H9 (cell line): ENCODE data around the gene KAT2B. TPM values are rescaled to one million over a fixed set of nuclear protein-coding genes. Genes with fewer than 3 reads are reported as not detected.

ENCODE experiments used
- DNase-seq: peaks from one replicate; pipeline ENCODE4 v3.0.0-alpha.2; 2017
- H2AFZ ChIP-seq: one replicate; pipeline ENCODE4 v1.6.1; 2013; ENCODE audit warnings: mild to moderate bottlenecking, low read length, control low read depth, moderate library complexity
- H2AK5ac ChIP-seq: 2 replicates; pipeline ENCODE4 v1.6.1; 2013; ENCODE audit warnings: low read length, control low read depth, mixed read lengths; ENCODE audit not compliant: insufficient read length
- H2BK120ac ChIP-seq: one replicate; pipeline ENCODE4 v1.6.1; 2013; ENCODE audit warnings: low read depth, mild to moderate bottlenecking, low read length, control low read depth, inconsistent platforms; ENCODE audit not compliant: poor library complexity, severe bottlenecking
- H2BK12ac ChIP-seq: 2 replicates; pipeline ENCODE4 v1.6.1; 2013; ENCODE audit warnings: low read length, control low read depth, mixed read lengths, low read depth; ENCODE audit not compliant: insufficient read length
- H2BK15ac ChIP-seq: 2 replicates; pipeline ENCODE4 v1.6.1; 2013; ENCODE audit warnings: low read depth, low read length, control low read depth
- H2BK20ac ChIP-seq: one replicate; pipeline ENCODE4 v1.6.1; 2013; ENCODE audit warnings: low read depth, mild to moderate bottlenecking, low read length, control low read depth, inconsistent platforms; ENCODE audit not compliant: poor library complexity, severe bottlenecking
- H2BK5ac ChIP-seq: 2 replicates; pipeline ENCODE4 v1.6.1; 2013; ENCODE audit warnings: low read length, control low read depth, mixed read lengths; ENCODE audit not compliant: insufficient read length
- H3K14ac ChIP-seq: 2 replicates; pipeline ENCODE4 v1.6.1; 2013; ENCODE audit warnings: low read length, control low read depth; ENCODE audit not compliant: insufficient read depth
- H3K18ac ChIP-seq: 2 replicates; pipeline ENCODE4 v1.6.1; 2013; ENCODE audit warnings: low read depth, mild to moderate bottlenecking, mixed read lengths, low read length, control low read depth; ENCODE audit not compliant: insufficient read length
- H3K23ac ChIP-seq: 2 replicates; pipeline ENCODE4 v1.6.1; 2013; ENCODE audit warnings: low read length, control low read depth, mixed read lengths, low read depth; ENCODE audit not compliant: insufficient read length
- H3K23me2 ChIP-seq: 2 replicates; pipeline ENCODE4 v1.6.1; 2013; ENCODE audit warnings: low read depth, mild to moderate bottlenecking, mixed read lengths, low read length, control low read depth; ENCODE audit not compliant: insufficient read length, poor library complexity, severe bottlenecking
- H3K27ac ChIP-seq: 2 replicates; pipeline ENCODE4 v1.5.1; 2013; ENCODE audit warnings: low read length, control low read depth, mixed read lengths, low read depth; ENCODE audit not compliant: insufficient read length
- H3K27me3 ChIP-seq: 2 replicates; pipeline ENCODE4 v1.6.1; 2013; ENCODE audit warnings: low read length, control low read depth, inconsistent platforms; ENCODE audit not compliant: insufficient read depth
- H3K4ac ChIP-seq: 2 replicates; pipeline ENCODE4 v1.6.1; 2013; ENCODE audit warnings: low read depth, mild to moderate bottlenecking, control low read depth, inconsistent platforms, low read length, moderate library complexity
- H3K4me1 ChIP-seq: 2 replicates; pipeline ENCODE4 v1.6.1; 2013; ENCODE audit warnings: low read length, control low read depth, inconsistent platforms; ENCODE audit not compliant: insufficient read depth
- H3K4me2 ChIP-seq: 2 replicates; pipeline ENCODE4 v1.6.1; 2013; ENCODE audit warnings: low read length, control low read depth, mixed read lengths; ENCODE audit not compliant: insufficient read length, insufficient read depth
- H3K56ac ChIP-seq: 2 replicates; pipeline ENCODE4 v1.6.1; 2013; ENCODE audit warnings: low read depth, mild to moderate bottlenecking, mixed read lengths, low read length, control low read depth; ENCODE audit not compliant: insufficient read length
- H3K79me1 ChIP-seq: 2 replicates; pipeline ENCODE4 v1.6.1; 2013; ENCODE audit warnings: low read depth, mild to moderate bottlenecking, moderate library complexity, low read length, control low read depth, inconsistent platforms; ENCODE audit not compliant: insufficient read depth, poor library complexity, severe bottlenecking
- H3K79me2 ChIP-seq: 2 replicates; pipeline ENCODE4 v1.6.1; 2013; ENCODE audit warnings: low read length, control low read depth, inconsistent platforms; ENCODE audit not compliant: insufficient read depth
- H3K9ac ChIP-seq: 2 replicates; pipeline ENCODE4 v1.6.1; 2013; ENCODE audit warnings: low read length, control low read depth, mixed read lengths; ENCODE audit not compliant: insufficient read length; ENCODE audit errors: extremely low read depth
- H3K9me3 ChIP-seq: one replicate; pipeline ENCODE4 v1.6.1; 2013; ENCODE audit warnings: low read depth, low read length, inconsistent platforms; ENCODE audit not compliant: control insufficient read depth
- H3T11ph ChIP-seq: one replicate; pipeline ENCODE4 v1.6.1; 2013; ENCODE audit warnings: mild to moderate bottlenecking, low read length, control low read depth, inconsistent platforms
- H4K20me1 ChIP-seq: one replicate; pipeline ENCODE4 v1.6.1; 2013; ENCODE audit not compliant: control insufficient read depth, insufficient read length, insufficient read depth
- H4K5ac ChIP-seq: 2 replicates; pipeline ENCODE4 v1.6.1; 2013; ENCODE audit warnings: low read depth, mild to moderate bottlenecking, mixed read lengths, low read length, control low read depth; ENCODE audit not compliant: insufficient read length
- H4K8ac ChIP-seq: replicated peaks from 2 replicates; pipeline ENCODE4 v1.6.1; 2013; ENCODE audit warnings: low read length, control low read depth, mixed read lengths, low read depth; ENCODE audit not compliant: insufficient read length
- H4K91ac ChIP-seq: 2 replicates; pipeline ENCODE4 v1.6.1; 2013; ENCODE audit warnings: low read depth, mild to moderate bottlenecking, moderate library complexity, mixed read lengths, low read length, control low read depth; ENCODE audit not compliant: insufficient read length
- H3K27ac Mint-ChIP-seq, 3 experiments: 2 replicates in 2 of 3; 3 replicates in 1 of 3; pipeline ENCODE4 v1.8.0; 2020 to 2021; ENCODE audit warnings: mixed read lengths in 3 of 3, mild to moderate bottlenecking in 1 of 3, moderate library complexity in 1 of 3
- H3K27me3 Mint-ChIP-seq: 2 replicates; pipeline ENCODE4 v1.8.0; 2021; ENCODE audit warnings: low read depth, mild to moderate bottlenecking, moderate library complexity, mixed read lengths
- H3K36me3 Mint-ChIP-seq, 3 experiments: 2 replicates in 2 of 3; 3 replicates in 1 of 3; pipeline ENCODE4 v1.8.0; 2020 to 2021; ENCODE audit warnings: low read depth in 3 of 3, mixed read lengths in 3 of 3; ENCODE audit not compliant: insufficient read depth in 1 of 3
- H3K4me1 Mint-ChIP-seq, 2 experiments: 2 replicates each; pipeline ENCODE4 v1.8.0; 2020; ENCODE audit warnings: mixed read lengths in 2 of 2
- H3K4me3 Mint-ChIP-seq, 2 experiments: 2 replicates in 1 of 2; 3 replicates in 1 of 2; pipeline ENCODE4 v1.8.0; 2020 to 2021; ENCODE audit warnings: mild to moderate bottlenecking in 2 of 2, mixed read lengths in 2 of 2, moderate library complexity in 1 of 2
- H3K9me3 Mint-ChIP-seq, 2 experiments: 2 replicates in 1 of 2; 3 replicates in 1 of 2; pipeline ENCODE4 v1.8.0; 2020; ENCODE audit warnings: mild to moderate bottlenecking in 2 of 2, mixed read lengths in 2 of 2, moderate library complexity in 1 of 2
- WGBS: extraction: QIAGEN DNeasy Blood & Tissue Kit; methylation state at CpG from one replicate; pipeline ENCODE4 v1.1.7; 2013; ENCODE audit warnings: missing lambda C conversion rate, low lambda C conversion rate, mixed read lengths; ENCODE audit not compliant: insufficient read length; ENCODE audit errors: extremely low coverage; 5-methylcytosine and 5-hydroxymethylcytosine counted together
- total RNA-seq: library from RNA; stranded (reverse); gene quantifications from 2 replicates; pipeline ENCODE4 v1.2.1, GENCODE V29; 2021
- TF ChIP-seq, protein P1 (sequence below): fragments of 200-600 bp; sonication (generic); conservative IDR thresholded peaks from 3 replicates; pipeline ENCODE4 v1.8.0; 2021; ENCODE audit warnings: antibody characterized with exemption, mild to moderate bottlenecking

Gene KAT2B
- total RNA-seq, 1 experiment from 2014 or later: 6.3 TPM

DNA sequence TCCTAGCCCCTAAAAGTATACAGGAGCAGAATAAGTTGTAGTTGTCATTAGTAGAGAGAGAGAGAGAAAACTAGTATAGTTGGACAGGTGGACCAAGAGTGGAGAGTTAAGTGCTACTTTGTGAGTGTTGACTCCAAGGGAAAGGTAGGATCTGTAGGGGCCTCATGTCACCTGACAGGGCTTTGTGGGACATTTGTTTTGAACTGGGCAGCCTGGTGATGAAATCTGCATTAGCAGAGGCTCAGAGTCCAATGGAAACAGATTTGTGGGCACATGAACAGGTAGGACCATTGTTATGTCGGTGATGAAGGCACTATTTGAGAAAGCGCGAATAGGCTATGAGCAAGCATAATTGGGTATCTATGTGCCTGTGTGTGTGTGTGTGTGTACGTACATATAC, 102.3 kb downstream of the KAT2B start:
- WGBS: no CpG with 5 or more reads among the region's 4 CpGs
- H3K27ac ChIP-seq: no peak overlapping the region

More for the DNA sequence above, 102.3 kb downstream of the KAT2B start:
- Histone ChIP-seq H2AK5ac (no peak overlapping the region), H3K79me1 (no peaks in the 10 kb centered on the region), H2BK12ac (no peak overlapping the region), H3K18ac (no peak overlapping the region), H2BK120ac (no peak overlapping the region), H3K4ac (no peak overlapping the region), H3K23ac (no peak overlapping the region), H3K23me2 (no peaks in the 10 kb centered on the region), H3K27me3 (no peaks in the 10 kb centered on the region), H3K9ac (no peak overlapping the region), H3T11ph (no peak overlapping the region), H3K14ac (no peak overlapping the region), H3K79me2 (no peaks in the 10 kb centered on the region), H4K20me1 (no peaks in the 10 kb centered on the region), H3K4me1 (0 out of 2 replicates have a peak, but pooled peaks cover 2% of the 10 kb centered on the region), H4K8ac (no peak overlapping the region), H3K4me2 (no peak overlapping the region), H2BK20ac (no peak overlapping the region), H2AFZ (no peak overlapping the region), H3K9me3 (no peaks in the 10 kb centered on the region), H4K91ac (no peak overlapping the region), H4K5ac (no peak overlapping the region), H3K56ac (no peak overlapping the region), H2BK15ac (no peak overlapping the region), H2BK5ac (no peak overlapping the region)
- peaks cover 0 to 8% (median 2%) of the 10 kb centered on the region in 3 experiments; a peak in 2 of 7 replicates for H3K36me3 Mint-ChIP-seq
- DNase-seq: no peak
- H3K9me3 Mint-ChIP-seq: no peaks in the 10 kb centered on the region; a peak in 1 of 5 replicates
- TF ChIP-seq, protein P1, sequence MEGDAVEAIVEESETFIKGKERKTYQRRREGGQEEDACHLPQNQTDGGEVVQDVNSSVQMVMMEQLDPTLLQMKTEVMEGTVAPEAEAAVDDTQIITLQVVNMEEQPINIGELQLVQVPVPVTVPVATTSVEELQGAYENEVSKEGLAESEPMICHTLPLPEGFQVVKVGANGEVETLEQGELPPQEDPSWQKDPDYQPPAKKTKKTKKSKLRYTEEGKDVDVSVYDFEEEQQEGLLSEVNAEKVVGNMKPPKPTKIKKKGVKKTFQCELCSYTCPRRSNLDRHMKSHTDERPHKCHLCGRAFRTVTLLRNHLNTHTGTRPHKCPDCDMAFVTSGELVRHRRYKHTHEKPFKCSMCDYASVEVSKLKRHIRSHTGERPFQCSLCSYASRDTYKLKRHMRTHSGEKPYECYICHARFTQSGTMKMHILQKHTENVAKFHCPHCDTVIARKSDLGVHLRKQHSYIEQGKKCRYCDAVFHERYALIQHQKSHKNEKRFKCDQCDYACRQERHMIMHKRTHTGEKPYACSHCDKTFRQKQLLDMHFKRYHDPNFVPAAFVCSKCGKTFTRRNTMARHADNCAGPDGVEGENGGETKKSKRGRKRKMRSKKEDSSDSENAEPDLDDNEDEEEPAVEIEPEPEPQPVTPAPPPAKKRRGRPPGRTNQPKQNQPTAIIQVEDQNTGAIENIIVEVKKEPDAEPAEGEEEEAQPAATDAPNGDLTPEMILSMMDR: no peak
- H3K4me1 Mint-ChIP-seq: peaks cover 14 to 22% of the 10 kb centered on the region in 2 experiments
- H3K27ac Mint-ChIP-seq: no peak overlapping the region; a peak in 1 of 7 replicates
- no peaks in the 10 kb centered on the region for H3K27me3 Mint-ChIP-seq
- H3K4me3 Mint-ChIP-seq: no peak overlapping the region
